Superior temporal gyrus (tissue), 1 donor: ENCODE results near the gene PPP1R3F.

Experiments used
- DNase-seq: peaks from one replicate; pipeline ENCODE4 v3.0.0-alpha.2; 2016; ENCODE audit errors: extremely low spot score

PPP1R3F gene

DNA sequence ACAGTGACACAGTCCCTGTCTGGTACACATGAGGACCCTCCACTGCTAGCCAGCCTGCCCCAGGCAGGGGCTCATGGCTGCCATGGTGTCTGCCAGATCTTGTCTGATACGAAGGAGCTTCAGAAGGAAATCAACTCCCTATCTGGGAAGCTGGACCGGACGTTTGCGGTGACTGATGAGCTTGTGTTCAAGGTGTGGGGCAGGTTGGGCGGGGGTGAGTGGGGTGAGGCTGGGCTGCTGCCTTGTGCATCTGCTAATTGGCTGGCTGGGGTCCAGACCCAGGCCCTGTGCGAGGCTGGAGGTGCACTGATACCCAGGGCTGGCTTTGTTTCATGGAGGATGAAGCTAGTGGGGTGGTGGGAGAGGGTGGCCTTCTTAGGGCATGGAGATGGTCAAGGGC, 20.5 kb upstream of the PPP1R3F start:
- DNase-seq: no peak

DNA sequence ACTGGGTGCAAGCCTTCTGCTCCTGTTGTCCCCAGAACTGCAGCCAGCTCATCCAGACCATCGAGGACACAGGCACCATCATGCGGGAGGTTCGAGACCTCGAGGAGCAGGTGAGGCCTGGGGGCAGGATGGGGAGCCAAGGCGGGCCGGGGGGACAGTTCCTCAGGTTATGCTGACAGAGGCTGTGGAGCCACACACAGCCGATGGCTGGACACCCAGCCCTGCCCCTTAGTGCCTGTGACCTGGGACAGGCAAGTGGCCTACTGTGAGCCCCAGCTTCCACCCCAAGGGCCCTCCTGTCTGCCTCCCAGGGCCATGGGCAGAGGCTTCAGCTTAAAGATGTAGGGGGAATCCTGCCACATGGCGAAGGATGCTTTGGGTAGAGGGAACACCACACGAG, 20.0 kb upstream of the PPP1R3F start:
- DNase-seq: no peak

- no peak for DNase-seq
Observed at GRCh38 chrX:49250066-49250465, 19.5 kb upstream of the PPP1R3F start.

- DNase-seq: no peak
Observed at GRCh38 chrX:49250578-49250977, 19.0 kb upstream of the PPP1R3F start.

DNA sequence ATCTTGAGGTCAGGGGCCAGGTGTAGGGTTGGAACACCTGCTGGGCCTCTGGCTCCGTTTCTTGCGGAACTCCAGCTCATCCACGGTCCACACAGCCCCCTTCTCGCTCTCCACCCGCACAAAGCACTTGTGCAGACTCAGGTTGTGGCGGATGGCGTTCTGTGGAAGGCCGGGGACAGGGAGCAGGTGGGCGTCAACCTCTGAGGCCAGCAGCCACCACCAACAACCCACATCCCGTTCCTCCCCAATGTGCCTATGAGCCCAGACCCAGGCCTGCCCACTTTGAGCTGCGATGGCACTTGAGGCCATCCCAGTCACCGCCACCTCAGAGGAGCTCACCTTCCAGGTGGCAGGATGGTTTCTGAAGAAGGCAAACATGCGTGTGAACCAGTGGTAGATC, 18.3 kb upstream of the PPP1R3F start:
- DNase-seq: no peak

GRCh38 chrX:49254639-49255038, 15.0 kb upstream of the PPP1R3F start:
- no peak for DNase-seq

- DNase-seq: no peak
Observed at GRCh38 chrX:49256268-49256995, 13.2 kb upstream of the PPP1R3F start.

GRCh38 chrX:49257074-49257790, 12.4 kb upstream of the PPP1R3F start:
- DNase-seq: no peak

GRCh38 chrX:49257846-49258748, 11.5 kb upstream of the PPP1R3F start:
- DNase-seq: no peak

GRCh38 chrX:49258749-49259124, 10.9 kb upstream of the PPP1R3F start:
- no peak for DNase-seq

- DNase-seq: no peak
Observed at GRCh38 chrX:49260221-49260985, 9.2 kb upstream of the PPP1R3F start.

- no peak for DNase-seq
Observed at GRCh38 chrX:49262603-49263002, 7.0 kb upstream of the PPP1R3F start.

DNA sequence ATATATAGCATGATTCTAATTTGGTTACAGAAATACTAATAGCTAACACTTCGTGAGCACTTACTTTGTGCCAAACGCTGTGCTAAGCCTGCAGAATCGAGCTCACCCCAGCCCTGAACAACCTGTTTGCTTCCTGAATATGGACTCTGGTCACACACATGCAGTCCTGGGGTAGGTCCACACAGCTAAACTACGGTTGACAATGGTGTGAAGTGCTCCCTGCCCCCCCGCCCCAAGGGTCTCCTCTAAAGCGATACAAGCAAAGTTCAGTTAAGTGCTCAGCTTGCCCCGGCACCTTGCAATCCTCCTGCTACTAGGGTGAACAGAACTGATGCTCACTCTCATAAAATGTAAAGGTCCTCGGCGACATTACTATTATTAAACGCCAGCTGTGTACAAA, 6.0 kb upstream of the PPP1R3F start:
- DNase-seq: no peak

DNA sequence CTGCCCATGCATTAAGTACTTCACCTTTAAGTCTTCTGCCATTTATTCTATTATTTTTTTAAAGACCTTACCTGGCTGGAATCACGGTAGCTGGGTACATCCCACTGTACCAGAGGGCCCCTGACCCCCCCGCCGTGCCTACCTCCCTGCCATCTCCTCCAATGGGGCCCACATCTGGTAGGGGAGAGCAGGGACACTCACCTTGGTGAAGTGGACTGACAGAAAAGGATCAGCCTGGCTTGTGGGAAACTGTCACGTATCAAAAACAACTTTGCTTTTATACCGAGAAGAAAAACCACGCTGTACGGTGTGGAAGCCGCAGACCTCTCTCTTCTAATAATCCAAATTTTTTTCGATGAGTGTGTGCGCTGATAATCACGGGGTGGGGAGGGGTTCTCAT, 5.1 kb upstream of the PPP1R3F start, which contains the start of gene FOXP3:
Gene FOXP3 (minus strand): TSS at position 251 of the 400 bp plus-strand sequence. CDS start 6,205 bp downstream, outside the sequence.
- DNase-seq: no peak

DNA sequence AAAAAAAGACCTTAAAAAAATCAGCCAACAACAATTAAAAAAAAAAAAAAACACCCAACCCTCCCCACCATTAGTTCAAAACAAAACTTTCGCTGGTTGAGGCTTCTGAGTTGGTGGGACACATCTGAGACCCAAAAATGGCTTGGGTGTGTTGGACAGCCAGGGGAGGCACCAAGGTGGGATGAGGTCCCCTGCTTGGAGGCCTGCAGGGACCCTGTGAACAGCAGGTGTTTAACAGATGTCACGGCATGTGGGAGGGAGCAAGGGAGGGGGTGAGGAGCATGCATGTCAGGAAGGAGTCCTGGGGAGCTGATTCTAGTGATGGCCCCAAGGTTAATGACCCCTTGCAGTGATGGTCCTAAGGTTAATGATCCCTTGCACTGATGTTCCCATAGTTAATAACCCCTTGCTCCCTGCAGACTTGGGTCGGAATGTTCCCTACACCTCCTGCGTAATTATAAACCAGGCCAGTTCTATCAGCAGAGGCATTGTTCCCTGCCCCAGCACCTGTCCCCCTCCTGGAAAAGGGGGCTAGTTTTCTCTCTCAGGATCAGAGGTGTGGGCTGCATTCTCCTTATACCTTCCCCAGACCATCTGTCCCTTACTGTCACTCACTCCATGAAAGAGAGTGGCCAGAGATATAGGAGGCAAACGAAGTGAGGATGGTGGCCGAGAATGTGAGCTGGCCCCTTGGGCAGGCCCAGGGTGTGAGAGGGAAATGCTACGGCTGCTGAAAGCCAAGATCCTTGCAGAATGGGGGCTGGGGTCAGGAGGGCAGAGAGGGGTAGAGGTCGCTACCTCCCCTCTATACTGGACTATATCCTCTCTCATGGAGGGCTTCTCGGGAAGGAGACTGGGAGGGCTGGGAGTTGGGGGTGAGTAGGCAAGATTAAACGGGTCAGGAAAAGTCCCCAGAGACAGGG, 2.8 kb upstream of the PPP1R3F start:
- no peak for DNase-seq

DNA sequence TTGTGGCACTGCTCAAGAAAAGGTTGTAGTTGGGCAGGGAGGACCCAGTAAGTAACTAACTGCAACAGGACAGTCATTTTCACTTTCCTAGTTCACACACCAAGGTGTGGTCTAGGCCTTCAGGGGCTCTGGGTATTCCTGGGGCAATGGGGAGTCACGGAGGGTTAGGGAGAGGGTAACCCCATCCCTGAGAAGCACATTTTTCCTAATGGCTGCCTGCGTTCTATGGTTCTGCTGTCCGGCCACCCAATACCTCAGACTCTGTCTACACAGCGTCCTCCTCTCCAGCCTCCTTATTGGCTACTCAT, 937 bp upstream of the PPP1R3F start:
- no peak for DNase-seq

GRCh38 chrX:49269010-49269766, 405 bp upstream of the PPP1R3F start:
- DNase-seq: peak; percentile 97

DNA sequence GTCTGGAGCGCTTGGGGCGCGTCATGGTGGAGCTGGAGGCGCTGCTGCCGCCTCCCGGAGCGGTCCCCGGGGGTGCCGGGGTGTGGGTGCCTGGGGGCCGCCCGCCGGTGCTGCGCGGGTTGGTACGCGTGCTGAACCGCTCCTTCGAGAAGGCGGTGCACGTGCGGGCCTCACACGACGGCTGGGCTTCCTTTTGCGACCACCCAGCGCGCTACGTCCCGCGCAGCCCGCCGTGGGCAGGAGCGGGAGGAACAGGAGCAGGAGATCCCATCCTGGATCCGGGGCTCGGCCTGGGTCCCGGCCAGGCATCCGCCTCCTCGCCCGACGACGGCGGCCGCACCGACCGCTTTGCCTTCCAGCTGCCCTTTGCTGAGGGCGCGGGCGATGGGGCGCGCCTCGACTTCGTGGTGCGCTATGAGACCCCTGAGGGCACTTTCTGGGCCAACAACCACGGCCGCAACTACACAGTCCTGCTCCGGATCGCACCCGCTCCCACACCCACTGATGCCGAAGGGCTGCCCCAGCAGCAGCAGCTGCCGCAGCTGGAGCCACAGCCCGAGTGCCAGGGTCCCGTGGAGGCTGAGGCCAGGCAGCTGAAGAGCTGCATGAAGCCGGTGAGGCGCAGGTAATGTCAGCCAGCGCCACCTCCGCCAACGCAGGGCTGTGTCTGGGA, 792 bp downstream of the PPP1R3F start:
- no peak for DNase-seq

DNA sequence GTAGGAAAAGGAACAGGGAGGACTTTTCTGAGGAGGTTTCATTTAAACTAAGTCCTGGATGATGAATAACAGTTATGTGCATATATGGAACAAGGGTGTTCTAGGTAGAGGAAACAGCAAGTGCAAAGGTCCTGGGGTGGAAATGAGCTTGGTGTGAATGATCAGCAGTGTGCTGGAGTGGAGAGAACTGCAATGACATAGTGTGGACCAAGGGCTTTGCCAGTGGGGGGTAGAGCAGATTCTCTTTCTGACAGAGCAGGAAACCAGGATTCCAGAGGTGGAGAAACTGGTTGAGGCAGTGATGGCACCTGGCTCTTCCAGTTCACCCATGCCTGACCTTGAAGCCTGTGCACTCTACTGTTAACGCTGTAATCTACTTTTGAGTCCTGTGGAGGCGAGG, 1.7 kb downstream of the PPP1R3F start:
- no peak for DNase-seq
